HepG2 (cell line): ENCODE data around the gene VTN. TPM values are rescaled to one million over a fixed set of nuclear protein-coding genes. Genes with fewer than 3 reads are reported as not detected.
A peak's percentile ranks its signal among the peaks of the same experiment; 100 is the strongest.

Source experiments
- ASH2L ChIP-seq: fragments of 300-600, 200-600 bp; sonication (generic); IDR thresholded peaks from 2 replicates; pipeline ENCODE4 v1.7.0; 2017; ENCODE audit warnings: low read depth, mild to moderate bottlenecking, moderate library complexity, mixed read lengths, low read length; ENCODE audit not compliant: insufficient read length
- ATM ChIP-seq: fragments of 450-650 bp; IDR thresholded peaks from 2 replicates; pipeline ENCODE4 v1.7.1; 2017; ENCODE audit warnings: mild to moderate bottlenecking, borderline replicate concordance
- BHLHE40 ChIP-seq: IDR thresholded peaks from 2 replicates; pipeline ENCODE4 v1.6.1; 2011; ENCODE audit warnings: low read length, improper control_type of control experiment
- HNF4G ChIP-seq, 2 experiments: sonication (generic) in 1 of 2; formaldehyde crosslinking in 1 of 2; IDR thresholded peaks; 2 replicates each; pipeline versions ENCODE4 v1.4.0 to v1.6.1; 2011 to 2020; ENCODE audit warnings: borderline replicate concordance in 2 of 2, low read depth in 2 of 2, mild to moderate bottlenecking in 2 of 2, low read length in 1 of 2, missing genetic modification reagents in 1 of 2, moderate library complexity in 1 of 2
- HOXD1 ChIP-seq: sonication (generic); formaldehyde crosslinking; IDR thresholded peaks from 2 replicates; pipeline ENCODE4 v1.5.0; 2020; ENCODE audit warnings: missing genetic modification reagents
- LCORL ChIP-seq, 2 experiments: fragments of 450-650 bp in 1 of 2; sonication (generic) in 1 of 2; formaldehyde crosslinking in 1 of 2; IDR thresholded peaks; 2 replicates each; pipeline versions ENCODE4 v1.5.0 to v1.6.1; 2017 to 2020; ENCODE audit warnings: antibody characterized with exemption in 1 of 2, missing genetic modification reagents in 1 of 2
- MAFG ChIP-seq: sonication (generic); formaldehyde crosslinking; IDR thresholded peaks from 2 replicates; pipeline ENCODE4 v1.5.1; 2020; ENCODE audit warnings: mild to moderate bottlenecking, missing genetic modification reagents
- NFIB ChIP-seq: sonication (generic); formaldehyde crosslinking; IDR thresholded peaks from 2 replicates; pipeline ENCODE4 v1.9.0; 2021; ENCODE audit warnings: missing genetic modification reagents, mild to moderate bottlenecking, borderline replicate concordance
- NONO ChIP-seq, 2 experiments: fragments of 450-650 bp in 1 of 2; sonication (generic) in 1 of 2; formaldehyde crosslinking in 1 of 2; IDR thresholded peaks in 1 of 2; conservative IDR thresholded peaks in 1 of 2; 2 replicates each; pipeline versions ENCODE4 v1.6.1 to v1.8.0; 2017 to 2022; ENCODE audit warnings: mild to moderate bottlenecking in 1 of 2, missing genetic modification reagents in 1 of 2, moderate library complexity in 1 of 2
- PATZ1 ChIP-seq: sonication (generic); formaldehyde crosslinking; IDR thresholded peaks from 2 replicates; pipeline ENCODE4 v1.4.0; 2020; ENCODE audit warnings: missing genetic modification reagents
- POLR2AphosphoS5 ChIP-seq: IDR thresholded peaks from 2 replicates; pipeline ENCODE4 v1.6.1; 2012; ENCODE audit warnings: low read depth, low read length
- PREB ChIP-seq: sonication (generic); formaldehyde crosslinking; IDR thresholded peaks from 2 replicates; pipeline ENCODE4 v1.4.0; 2020; ENCODE audit warnings: missing genetic modification reagents
- ZBTB42 ChIP-seq: sonication (generic); formaldehyde crosslinking; IDR thresholded peaks from 2 replicates; pipeline ENCODE4 v1.5.0; 2020; ENCODE audit warnings: mild to moderate bottlenecking, missing genetic modification reagents
- ZC3H4 ChIP-seq: sonication (generic); formaldehyde crosslinking; IDR thresholded peaks from 2 replicates; pipeline ENCODE4 v1.4.0; 2020; ENCODE audit warnings: missing genetic modification reagents, borderline replicate concordance
- ZFP62 ChIP-seq: sonication (generic); formaldehyde crosslinking; IDR thresholded peaks from 2 replicates; pipeline ENCODE4 v1.4.0; 2020; ENCODE audit warnings: missing genetic modification reagents
- ZNF101 ChIP-seq: sonication (generic); formaldehyde crosslinking; IDR thresholded peaks from 2 replicates; pipeline ENCODE4 v1.4.0; 2020; ENCODE audit warnings: mild to moderate bottlenecking, low read depth, missing genetic modification reagents, borderline replicate concordance
- ZNF460 ChIP-seq: sonication (generic); formaldehyde crosslinking; IDR thresholded peaks from 2 replicates; pipeline ENCODE4 v1.5.1; 2020; ENCODE audit warnings: missing genetic modification reagents, mild to moderate bottlenecking, borderline replicate concordance
- ZNF678 ChIP-seq: sonication (generic); formaldehyde crosslinking; IDR thresholded peaks from 2 replicates; pipeline ENCODE4 v1.4.0; 2020; ENCODE audit warnings: mild to moderate bottlenecking, missing genetic modification reagents
- polyA plus RNA-seq, 8 experiments: library from polyadenylated mRNA; depleted of rRNA in 3 of 8; stranded (reverse) in 7 of 8; unstranded in 1 of 8; fragments of >200 nt; fragmentation: Illumina TruSeq in 4 of 8; extraction: Trizol in 4 of 8; gene quantifications; 2 replicates each; pipeline versions ENCODE4 v1.2.1 to v1.2.3, GENCODE V29; 2011 to 2016; ENCODE audit warnings: low read depth in 4 of 8, missing spikeins in 1 of 8, mixed read lengths in 1 of 8; ENCODE audit not compliant: insufficient read depth in 1 of 8
- total RNA-seq, 5 experiments: library from RNA; depleted of rRNA; stranded (reverse); fragments of >200 nt; fragmentation: Illumina TruSeq; extraction: Trizol; gene quantifications; 2 replicates each; pipeline ENCODE4 v1.2.3, GENCODE V29; 2016; ENCODE audit warnings: low read depth in 1 of 5
- TF ChIP-seq, protein P1 (sequence below): sonication (generic); formaldehyde crosslinking; IDR thresholded peaks from 2 replicates; pipeline ENCODE4 v1.5.0; 2020; ENCODE audit warnings: missing genetic modification reagents
- TF ChIP-seq, protein P2 (sequence below): sonication (generic); formaldehyde crosslinking; IDR thresholded peaks from 2 replicates; pipeline ENCODE4 v1.4.0; 2020; ENCODE audit warnings: mild to moderate bottlenecking, missing genetic modification reagents
- TF ChIP-seq, protein P3 (sequence below): IDR thresholded peaks from 2 replicates; pipeline ENCODE4 v1.6.1; 2016; ENCODE audit warnings: mild to moderate bottlenecking

The VTN gene
- total and polyA plus RNA-seq, 2 of the 13 experiments (the other 11 are each of a cell fraction or from before 2014, with no cell fraction given) = 108 to 131 TPM

DNA sequence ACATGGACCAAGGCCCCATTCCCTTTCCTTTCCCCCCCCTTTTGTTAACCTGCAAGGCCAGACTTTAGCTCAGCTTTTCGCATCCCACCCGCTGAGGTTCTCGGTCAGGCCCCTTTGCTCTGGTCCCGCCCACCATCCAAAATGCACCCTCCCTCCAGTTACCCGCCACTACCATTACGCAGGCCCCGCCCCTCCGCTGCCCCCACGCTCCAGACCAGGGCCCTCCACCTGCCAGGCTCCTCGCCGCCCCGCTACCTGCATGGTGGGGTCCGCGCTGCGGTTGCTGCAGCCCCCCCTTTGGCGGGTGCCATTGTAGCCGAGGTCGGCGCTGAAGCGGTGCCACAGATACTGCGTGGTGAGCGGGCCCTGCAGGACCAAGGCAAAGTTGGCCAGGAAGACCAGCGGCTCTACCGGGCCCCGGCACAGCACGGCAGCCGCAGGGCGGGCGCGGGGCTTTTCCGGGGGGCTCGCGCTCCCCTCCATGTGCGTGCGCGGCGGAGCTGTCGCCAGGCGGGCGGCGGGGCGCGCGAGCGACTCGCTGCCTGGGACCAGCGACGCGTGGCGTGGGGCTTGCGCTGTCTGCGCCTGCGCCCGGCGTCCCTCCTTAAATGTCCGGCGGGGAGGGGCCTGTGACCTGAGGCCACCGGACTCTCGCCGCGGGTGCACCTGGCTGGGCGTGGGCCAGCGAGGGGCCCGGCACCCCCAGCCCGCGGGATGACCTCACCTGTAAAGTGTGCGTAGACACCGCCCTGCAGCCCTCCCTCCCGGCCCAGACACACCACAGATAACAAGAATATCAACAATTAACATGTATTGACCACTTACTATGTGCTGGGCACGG is 35.7 kb upstream of the VTN start, which contains the start of gene SLC46A1 (continued):
- TF ChIP-seq PREB (CRISPR knock-in tag) = no peak
- no peak for TF ChIP-seq ZNF460
- TF ChIP-seq ZNF678 = 0 out of 2 replicates have a peak, but pooled peaks have one; percentile 72
- no peak for TF ChIP-seq NFIB (CRISPR knock-in tag)
- peak; percentile 20 for TF ChIP-seq ASH2L
- TF ChIP-seq POLR2AphosphoS5 = peak; percentile 48; the same call in 1 of the 2 replicates
- TF ChIP-seq NONO (IDR thresholded peaks at IDR 0.05) = no peak
- TF ChIP-seq NONO (CRISPR knock-in tag; conservative IDR thresholded peaks at IDR 0.05) = peak; percentile 87; the same call in 1 of the 2 replicates
- no peak; the same call in 1 of the 2 replicates for TF ChIP-seq ZC3H4
- TF ChIP-seq, protein P1, sequence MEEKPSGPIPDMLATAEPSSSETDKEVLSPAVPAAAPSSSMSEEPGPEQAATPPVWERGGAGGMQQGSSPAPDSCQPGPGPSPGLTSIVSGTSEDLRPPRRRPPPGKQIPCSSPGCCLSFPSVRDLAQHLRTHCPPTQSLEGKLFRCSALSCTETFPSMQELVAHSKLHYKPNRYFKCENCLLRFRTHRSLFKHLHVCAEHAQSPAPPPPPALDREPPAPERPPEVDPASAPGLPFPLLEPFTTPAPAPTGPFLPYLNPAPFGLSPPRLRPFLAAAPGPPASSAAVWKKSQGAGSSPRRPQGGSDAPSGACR (CRISPR knock-in tag) = peak; percentile 73; the same call in 1 of the 2 replicates
- TF ChIP-seq LCORL (IDR thresholded peaks at IDR 0.05) = no peak
- peak; percentile 32; the same call in 1 of the 2 replicates for TF ChIP-seq LCORL (CRISPR knock-in tag; IDR thresholded peaks at IDR 0.05)
- no peak for TF ChIP-seq ZBTB42
- no peak for TF ChIP-seq MAFG (CRISPR knock-in tag)
- 0 out of 2 replicates have a peak, but pooled peaks have one; percentile 22 for TF ChIP-seq HOXD1 (CRISPR knock-in tag)
- TF ChIP-seq, protein P2, sequence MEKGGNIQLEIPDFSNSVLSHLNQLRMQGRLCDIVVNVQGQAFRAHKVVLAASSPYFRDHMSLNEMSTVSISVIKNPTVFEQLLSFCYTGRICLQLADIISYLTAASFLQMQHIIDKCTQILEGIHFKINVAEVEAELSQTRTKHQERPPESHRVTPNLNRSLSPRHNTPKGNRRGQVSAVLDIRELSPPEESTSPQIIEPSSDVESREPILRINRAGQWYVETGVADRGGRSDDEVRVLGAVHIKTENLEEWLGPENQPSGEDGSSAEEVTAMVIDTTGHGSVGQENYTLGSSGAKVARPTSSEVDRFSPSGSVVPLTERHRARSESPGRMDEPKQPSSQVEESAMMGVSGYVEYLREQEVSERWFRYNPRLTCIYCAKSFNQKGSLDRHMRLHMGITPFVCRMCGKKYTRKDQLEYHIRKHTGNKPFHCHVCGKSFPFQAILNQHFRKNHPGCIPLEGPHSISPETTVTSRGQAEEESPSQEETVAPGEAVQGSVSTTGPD (CRISPR knock-in tag) = no peak
- 0 out of 2 replicates have a peak, but pooled peaks have one; percentile 20 for TF ChIP-seq ZNF101 (CRISPR knock-in tag)
- no peak for TF ChIP-seq HNF4G (IDR thresholded peaks at IDR 0.05; ENCODE audit: borderline replicate concordance, low read depth, low read length)
- peak; percentile 46; the same call in 1 of the 2 replicates for TF ChIP-seq HNF4G (CRISPR knock-in tag; IDR thresholded peaks at IDR 0.05; ENCODE audit: borderline replicate concordance, low read depth)
- TF ChIP-seq BHLHE40 = no peak
- peak; percentile 77 for TF ChIP-seq PATZ1 (CRISPR knock-in tag)
- TF ChIP-seq, protein P3, sequence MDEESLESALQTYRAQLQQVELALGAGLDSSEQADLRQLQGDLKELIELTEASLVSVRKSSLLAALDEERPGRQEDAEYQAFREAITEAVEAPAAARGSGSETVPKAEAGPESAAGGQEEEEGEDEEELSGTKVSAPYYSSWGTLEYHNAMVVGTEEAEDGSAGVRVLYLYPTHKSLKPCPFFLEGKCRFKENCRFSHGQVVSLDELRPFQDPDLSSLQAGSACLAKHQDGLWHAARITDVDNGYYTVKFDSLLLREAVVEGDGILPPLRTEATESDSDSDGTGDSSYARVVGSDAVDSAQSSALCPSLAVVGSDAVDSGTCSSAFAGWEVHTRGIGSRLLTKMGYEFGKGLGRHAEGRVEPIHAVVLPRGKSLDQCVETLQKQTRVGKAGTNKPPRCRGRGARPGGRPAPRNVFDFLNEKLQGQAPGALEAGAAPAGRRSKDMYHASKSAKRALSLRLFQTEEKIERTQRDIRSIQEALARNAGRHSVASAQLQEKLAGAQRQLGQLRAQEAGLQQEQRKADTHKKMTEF (CRISPR knock-in tag) = no peak
- no peak for TF ChIP-seq ATM
- TF ChIP-seq ZFP62 (CRISPR knock-in tag) = no peak
